K562 (cell line): ENCODE measurements around the gene BTBD2. TPM values are rescaled to one million over a fixed set of nuclear protein-coding genes. Genes with fewer than 3 reads are reported as not detected.

Experiments used
- DACH1 ChIP-seq: fragments of 450-650 bp; IDR thresholded peaks from 2 replicates; pipeline ENCODE4 v1.6.1; 2018; ENCODE audit not compliant: partially characterized antibody
- SIN3A ChIP-seq, 2 experiments: fragments of 150-350 bp in 1 of 2; IDR thresholded peaks; 2 replicates each; pipeline ENCODE4 v1.6.1; 2011 to 2016; ENCODE audit warnings: borderline replicate concordance in 2 of 2, low read depth in 2 of 2, low read length in 2 of 2, mild to moderate bottlenecking in 2 of 2, moderate library complexity in 2 of 2; ENCODE audit not compliant: control insufficient read depth in 1 of 2
- XRCC3 ChIP-seq: fragments of 450-650 bp; IDR thresholded peaks from 2 replicates; pipeline ENCODE4 v1.6.1; 2017; ENCODE audit warnings: mild to moderate bottlenecking, moderate library complexity
- ZBTB1 ChIP-seq: sonication (generic); formaldehyde crosslinking; IDR thresholded peaks from 2 replicates; pipeline ENCODE4 v1.8.1; 2023; ENCODE audit warnings: missing genetic modification reagents, low read depth, mild to moderate bottlenecking, borderline replicate concordance
- polyA plus RNA-seq, 8 experiments: library from polyadenylated mRNA; depleted of rRNA in 4 of 8; stranded (reverse) in 5 of 8; unstranded in 3 of 8; fragments of >200 nt; fragmentation: Nextera tagmentation in 2 of 8; fragmentation: Illumina TruSeq in 1 of 8; extraction: Ambion mirVana in 2 of 8; extraction: Trizol in 1 of 8; gene quantifications; 2 replicates each; pipeline versions ENCODE4 v1.2.1 to v1.2.3, GENCODE V29; 2011 to 2014; ENCODE audit warnings: inconsistent platforms in 1 of 8, missing spikeins in 1 of 8
- total RNA-seq, 7 experiments: library from RNA; depleted of rRNA in 6 of 7; stranded (reverse); fragments of >200 nt in 6 of 7; fragmentation: Illumina TruSeq in 2 of 7; extraction: Trizol in 2 of 7; gene quantifications; 2 replicates each; pipeline versions ENCODE4 v1.2.1 to v1.2.3, GENCODE V29; 2011 to 2021; ENCODE audit warnings: low replicate concordance in 1 of 7
- TF ChIP-seq, protein P1 (sequence below): fragments of 450-650 bp; IDR thresholded peaks from 2 replicates; pipeline ENCODE4 v1.6.1; 2018; ENCODE audit warnings: mild to moderate bottlenecking, low read depth; ENCODE audit not compliant: partially characterized antibody
- TF ChIP-seq, protein P2 (sequence below), 2 experiments: fragments of 450-650 bp in 1 of 2; sonication (generic) in 1 of 2; formaldehyde crosslinking in 1 of 2; IDR thresholded peaks; 2 replicates each; pipeline versions ENCODE4 v1.7.1 to v1.9.0; 2016 to 2022; ENCODE audit warnings: inconsistent platforms in 1 of 2, mild to moderate bottlenecking in 1 of 2, missing genetic modification reagents in 1 of 2
- TF ChIP-seq, protein P3 (sequence below): fragments of 450-650 bp; IDR thresholded peaks from 2 replicates; pipeline ENCODE4 v1.6.1; 2016; ENCODE audit warnings: missing biosample characterization, missing genetic modification characterization
- TF ChIP-seq, protein P4 (sequence below): IDR thresholded peaks from 2 replicates; pipeline ENCODE4 v1.6.1; 2011; ENCODE audit warnings: borderline replicate concordance, low read depth, mild to moderate bottlenecking, moderate library complexity, low read length; ENCODE audit not compliant: insufficient read depth, poor library complexity, severe bottlenecking

Gene BTBD2
- total and polyA plus RNA-seq, 9 of the 15 experiments (the other 6 are each of a cell fraction or from before 2014, with no cell fraction given), result 0.10 to 15.6 (median 6.9) TPM

DNA sequence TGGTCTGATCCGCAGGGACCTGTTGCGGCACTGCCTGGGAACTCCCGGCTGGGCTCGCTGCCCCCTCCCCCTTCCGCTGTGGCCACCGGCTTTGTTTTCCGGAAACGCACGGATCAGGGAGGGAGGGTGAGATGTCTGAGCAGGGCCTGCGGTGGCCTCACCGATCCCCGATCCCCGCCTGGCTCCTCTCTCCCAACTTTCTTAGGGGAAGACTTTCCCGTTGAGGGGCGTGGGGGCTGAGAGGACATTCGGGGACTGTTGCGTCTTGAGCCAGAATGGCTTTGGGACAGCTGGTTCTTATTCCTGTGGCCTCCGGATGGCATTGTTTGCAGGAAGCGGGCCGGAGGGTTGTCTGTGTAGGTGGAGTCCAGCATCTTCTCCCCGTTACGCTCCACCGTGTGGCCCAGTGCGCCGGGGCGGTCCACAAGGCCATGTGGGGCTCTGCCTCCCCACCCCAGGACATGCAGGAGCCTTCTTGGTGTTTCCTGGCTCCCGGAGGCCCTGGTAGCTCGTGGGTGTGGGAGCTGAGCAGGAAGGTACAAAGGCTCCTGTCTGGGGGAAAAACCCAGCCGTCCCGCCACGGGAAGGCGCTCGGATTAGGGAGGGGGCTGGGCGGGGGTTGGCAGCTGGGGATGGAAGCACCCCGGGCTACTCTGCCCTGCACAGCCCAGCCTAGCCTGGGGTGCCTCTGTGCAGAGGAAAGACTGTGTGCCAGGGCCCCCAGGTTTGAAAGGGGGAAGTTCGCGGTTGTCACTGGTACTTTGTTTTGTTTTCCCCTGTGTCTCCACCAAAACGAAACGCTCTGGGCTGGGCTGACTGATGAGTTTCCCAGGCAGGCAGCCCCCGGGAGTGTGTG is 73.2 kb downstream of the BTBD2 start (continued):
- TF ChIP-seq, protein P1, sequence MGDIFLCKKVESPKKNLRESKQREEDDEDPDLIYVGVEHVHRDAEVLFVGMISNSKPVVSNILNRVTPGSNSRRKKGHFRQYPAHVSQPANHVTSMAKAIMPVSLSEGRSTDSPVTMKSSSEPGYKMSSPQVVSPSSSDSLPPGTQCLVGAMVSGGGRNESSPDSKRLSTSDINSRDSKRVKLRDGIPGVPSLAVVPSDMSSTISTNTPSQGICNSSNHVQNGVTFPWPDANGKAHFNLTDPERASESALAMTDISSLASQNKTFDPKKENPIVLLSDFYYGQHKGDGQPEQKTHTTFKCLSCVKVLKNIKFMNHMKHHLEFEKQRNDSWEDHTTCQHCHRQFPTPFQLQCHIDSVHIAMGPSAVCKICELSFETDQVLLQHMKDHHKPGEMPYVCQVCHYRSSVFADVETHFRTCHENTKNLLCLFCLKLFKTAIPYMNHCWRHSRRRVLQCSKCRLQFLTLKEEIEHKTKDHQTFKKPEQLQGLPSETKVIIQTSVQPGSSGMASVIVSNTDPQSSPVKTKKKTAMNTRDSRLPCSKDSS, result no peak
- no peak for TF ChIP-seq DACH1
- peak; percentile 29 to 54; a peak in 2 of 4 replicates for TF ChIP-seq SIN3A (IDR thresholded peaks at IDR 0.05; ENCODE audit: borderline replicate concordance in 2 of 2, control insufficient read depth in 1 of 2, low read depth in 2 of 2, low read length in 2 of 2)
- no peak for TF ChIP-seq ZBTB1 (CRISPR knock-in tag)
- TF ChIP-seq, protein P2, sequence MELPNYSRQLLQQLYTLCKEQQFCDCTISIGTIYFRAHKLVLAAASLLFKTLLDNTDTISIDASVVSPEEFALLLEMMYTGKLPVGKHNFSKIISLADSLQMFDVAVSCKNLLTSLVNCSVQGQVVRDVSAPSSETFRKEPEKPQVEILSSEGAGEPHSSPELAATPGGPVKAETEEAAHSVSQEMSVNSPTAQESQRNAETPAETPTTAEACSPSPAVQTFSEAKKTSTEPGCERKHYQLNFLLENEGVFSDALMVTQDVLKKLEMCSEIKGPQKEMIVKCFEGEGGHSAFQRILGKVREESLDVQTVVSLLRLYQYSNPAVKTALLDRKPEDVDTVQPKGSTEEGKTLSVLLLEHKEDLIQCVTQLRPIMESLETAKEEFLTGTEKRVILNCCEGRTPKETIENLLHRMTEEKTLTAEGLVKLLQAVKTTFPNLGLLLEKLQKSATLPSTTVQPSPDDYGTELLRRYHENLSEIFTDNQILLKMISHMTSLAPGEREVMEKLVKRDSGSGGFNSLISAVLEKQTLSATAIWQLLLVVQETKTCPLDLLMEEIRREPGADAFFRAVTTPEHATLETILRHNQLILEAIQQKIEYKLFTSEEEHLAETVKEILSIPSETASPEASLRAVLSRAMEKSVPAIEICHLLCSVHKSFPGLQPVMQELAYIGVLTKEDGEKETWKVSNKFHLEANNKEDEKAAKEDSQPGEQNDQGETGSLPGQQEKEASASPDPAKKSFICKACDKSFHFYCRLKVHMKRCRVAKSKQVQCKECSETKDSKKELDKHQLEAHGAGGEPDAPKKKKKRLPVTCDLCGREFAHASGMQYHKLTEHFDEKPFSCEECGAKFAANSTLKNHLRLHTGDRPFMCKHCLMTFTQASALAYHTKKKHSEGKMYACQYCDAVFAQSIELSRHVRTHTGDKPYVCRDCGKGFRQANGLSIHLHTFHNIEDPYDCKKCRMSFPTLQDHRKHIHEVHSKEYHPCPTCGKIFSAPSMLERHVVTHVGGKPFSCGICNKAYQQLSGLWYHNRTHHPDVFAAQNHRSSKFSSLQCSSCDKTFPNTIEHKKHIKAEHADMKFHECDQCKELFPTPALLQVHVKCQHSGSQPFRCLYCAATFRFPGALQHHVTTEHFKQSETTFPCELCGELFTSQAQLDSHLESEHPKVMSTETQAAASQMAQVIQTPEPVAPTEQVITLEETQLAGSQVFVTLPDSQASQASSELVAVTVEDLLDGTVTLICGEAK (IDR thresholded peaks at IDR 0.05), result peak; percentile 76
- TF ChIP-seq, protein P2 (CRISPR knock-in tag; IDR thresholded peaks at IDR 0.05), result no peak
- TF ChIP-seq, protein P3, sequence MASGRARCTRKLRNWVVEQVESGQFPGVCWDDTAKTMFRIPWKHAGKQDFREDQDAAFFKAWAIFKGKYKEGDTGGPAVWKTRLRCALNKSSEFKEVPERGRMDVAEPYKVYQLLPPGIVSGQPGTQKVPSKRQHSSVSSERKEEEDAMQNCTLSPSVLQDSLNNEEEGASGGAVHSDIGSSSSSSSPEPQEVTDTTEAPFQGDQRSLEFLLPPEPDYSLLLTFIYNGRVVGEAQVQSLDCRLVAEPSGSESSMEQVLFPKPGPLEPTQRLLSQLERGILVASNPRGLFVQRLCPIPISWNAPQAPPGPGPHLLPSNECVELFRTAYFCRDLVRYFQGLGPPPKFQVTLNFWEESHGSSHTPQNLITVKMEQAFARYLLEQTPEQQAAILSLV (tag), result no peak
- no peak for TF ChIP-seq XRCC3
- TF ChIP-seq, protein P4, sequence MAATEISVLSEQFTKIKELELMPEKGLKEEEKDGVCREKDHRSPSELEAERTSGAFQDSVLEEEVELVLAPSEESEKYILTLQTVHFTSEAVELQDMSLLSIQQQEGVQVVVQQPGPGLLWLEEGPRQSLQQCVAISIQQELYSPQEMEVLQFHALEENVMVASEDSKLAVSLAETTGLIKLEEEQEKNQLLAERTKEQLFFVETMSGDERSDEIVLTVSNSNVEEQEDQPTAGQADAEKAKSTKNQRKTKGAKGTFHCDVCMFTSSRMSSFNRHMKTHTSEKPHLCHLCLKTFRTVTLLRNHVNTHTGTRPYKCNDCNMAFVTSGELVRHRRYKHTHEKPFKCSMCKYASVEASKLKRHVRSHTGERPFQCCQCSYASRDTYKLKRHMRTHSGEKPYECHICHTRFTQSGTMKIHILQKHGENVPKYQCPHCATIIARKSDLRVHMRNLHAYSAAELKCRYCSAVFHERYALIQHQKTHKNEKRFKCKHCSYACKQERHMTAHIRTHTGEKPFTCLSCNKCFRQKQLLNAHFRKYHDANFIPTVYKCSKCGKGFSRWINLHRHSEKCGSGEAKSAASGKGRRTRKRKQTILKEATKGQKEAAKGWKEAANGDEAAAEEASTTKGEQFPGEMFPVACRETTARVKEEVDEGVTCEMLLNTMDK, result peak; percentile 33
